Psoas muscle (tissue), 8 donors: ENCODE results near the gene MINDY4. TPM values are rescaled to one million over a fixed set of nuclear protein-coding genes. Genes with fewer than 3 reads are reported as not detected.
A peak's percentile ranks its signal among the peaks of the same experiment; 100 is the strongest.

Experiments used
- ATAC-seq, 4 donors: fragments of 200-7000 bp; cut with Tn5 transposase; one replicate each; pipeline ENCODE4 v1.9.1; 2020; ENCODE audit warnings: moderate library complexity in 3 of 4, mild to moderate bottlenecking in 2 of 4
- DNase-seq, 2 donors: peaks; one replicate each; pipeline ENCODE4 v3.0.0-alpha.2; 2020
- H3K27ac ChIP-seq: fragments of 200-600 bp; one replicate; pipeline ENCODE4 v1.8.0; 2022
- H3K27me3 ChIP-seq, 3 donors: fragments of 200-600 bp in 1 of 3; one replicate each; pipeline versions ENCODE4 v1.6.1 to v1.8.0; 2013 to 2022; ENCODE audit warnings: low read length in 2 of 3, mild to moderate bottlenecking in 2 of 3, moderate library complexity in 1 of 3; ENCODE audit not compliant: insufficient read depth in 3 of 3
- H3K36me3 ChIP-seq, 2 donors: fragments of 200-600 bp in 1 of 2; one replicate each; pipeline versions ENCODE4 v1.6.1 to v1.8.0; 2013 to 2022; ENCODE audit warnings: low read depth in 1 of 2, mild to moderate bottlenecking in 1 of 2, moderate library complexity in 1 of 2; ENCODE audit not compliant: insufficient read depth in 1 of 2
- H3K4me1 ChIP-seq: fragments of 200-600 bp; one replicate; pipeline ENCODE4 v1.8.0; 2022
- H3K4me3 ChIP-seq: fragments of 200-600 bp; one replicate; pipeline ENCODE4 v1.8.0; 2022; ENCODE audit warnings: mild to moderate bottlenecking
- H3K9me3 ChIP-seq: fragments of 200-600 bp; one replicate; pipeline ENCODE4 v1.8.0; 2022
- CTCF ChIP-seq: fragments of 200-600 bp; IDR thresholded peaks from one replicate; pipeline ENCODE4 v1.8.0; 2022; ENCODE audit warnings: antibody characterized with exemption
- WGBS, 3 donors: extraction: QIAGEN DNeasy Blood & Tissue Kit; methylation state at CpG; one replicate each; pipeline versions ENCODE4 v1.1.6 to v1.1.7; 2013; 5-methylcytosine and 5-hydroxymethylcytosine counted together
- intact Hi-C, 2 donors: fragments of 100-400 bp; cut with DNase I; formaldehyde crosslinking; loops; one replicate each; pipeline versions ENCODE4 v1.11.0 to v1.14.2; 2022
- polyA plus RNA-seq, 3 donors: library from polyadenylated mRNA; stranded (reverse); fragments of 200-250 nt; gene quantifications; one replicate each; pipeline ENCODE4 v1.2.3, GENCODE V29; 2013
- total RNA-seq, 4 donors: library from RNA; stranded (reverse); fragmentation: NEBNext Ultra II Directional in 2 of 4; extraction: Animal tissue kit (Norgen Biotek cat#: 25700) in 2 of 4; gene quantifications; one replicate each; pipeline versions ENCODE4 v1.2.1 to v1.2.4, GENCODE V29; 2021 to 2023
- donor health status: healthy with polysubstance abuse.
- donor health status: DM: no; HTN: no; CAD: no; lungs with moderate emphysema.
- donor health status: Bipolar disorder and iron deficiency.
- donor health status: healthy.
- donor health status: DM: yes; HTN: yes; CAD: no.
- donor health status: DM: no; HTN: no; CAD: no.
- donor health status: DM: no; HTN: no; CAD: no.
- donor health status: DM: yes; HTN: yes; CAD: no.

MINDY4 gene
- total and polyA plus RNA-seq, 7 donors, result 0.86 to 3.5 (median 1.5) TPM

DNA sequence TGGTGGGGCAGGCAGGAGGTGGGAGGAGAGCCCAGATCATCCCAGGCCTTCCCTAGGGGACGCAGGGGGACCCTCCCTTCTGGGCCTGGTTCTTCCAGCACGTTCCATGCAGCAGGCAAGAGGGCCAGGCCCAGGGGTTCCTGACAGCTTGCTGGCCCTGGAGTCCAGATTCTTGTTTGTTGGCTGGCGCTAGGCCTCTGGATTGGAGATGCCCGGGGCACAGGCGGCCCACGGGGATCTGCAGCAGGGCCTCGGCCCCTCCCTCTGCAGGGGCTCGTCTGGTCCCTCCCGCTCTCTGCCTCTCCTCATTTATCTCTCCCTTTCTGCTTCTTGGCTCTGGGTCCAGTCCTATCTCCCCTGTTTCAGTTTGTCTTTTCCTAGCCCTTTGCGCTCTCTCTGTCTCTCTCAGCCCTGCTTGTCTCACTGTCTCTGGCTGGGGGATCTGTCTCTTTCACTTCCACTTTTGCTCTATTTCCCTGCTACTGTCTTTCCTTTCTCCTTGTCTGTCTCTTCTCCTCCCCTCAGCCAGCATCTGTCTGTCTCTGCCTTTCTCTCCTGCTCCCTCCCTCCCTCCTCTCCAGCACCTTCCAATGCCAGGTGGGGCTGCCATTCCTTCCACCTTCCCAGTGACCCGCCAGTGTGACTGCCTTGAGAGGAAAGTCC is 139.3 kb downstream of the MINDY4 start:
- H3K27me3 ChIP-seq, result no peaks in the 10 kb centered on the region
- no peak for ATAC-seq
- H3K9me3 ChIP-seq, result no peaks in the 10 kb centered on the region
- WGBS, 3 donors, result 69 to 81% (median 72%) methylated on average over 11 of the region's 11 CpGs
- H3K36me3 ChIP-seq, result no peaks in the 10 kb centered on the region
- H3K27ac ChIP-seq, result no peak overlapping the region
- no peak for TF ChIP-seq CTCF
- no peaks in the 10 kb centered on the region for H3K4me1 ChIP-seq
- no peak overlapping the region for H3K4me3 ChIP-seq
- DNase-seq, result no peak
- intact Hi-C loops, result no loop called here

DNA sequence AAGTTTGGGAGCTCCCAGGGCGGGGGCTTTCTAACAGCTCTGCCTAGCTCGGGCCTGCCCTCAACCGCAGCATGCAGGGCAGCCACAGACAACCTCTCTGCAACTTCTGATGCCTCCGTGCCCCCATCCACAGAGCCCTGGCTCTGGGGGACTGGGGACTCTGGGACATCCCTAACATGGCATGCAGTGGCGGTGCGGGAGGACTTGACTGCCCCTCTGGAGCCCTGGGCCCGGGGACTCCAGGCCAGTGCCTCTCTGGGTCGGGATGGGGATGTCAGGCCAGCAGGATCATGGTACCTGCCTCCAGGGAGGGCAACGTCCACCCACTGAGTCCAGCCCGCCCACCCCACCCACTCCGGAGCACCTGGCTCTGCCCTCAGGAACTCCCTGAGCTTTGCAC is 139.9 kb downstream of the MINDY4 start:
- WGBS, 3 donors, result 61 to 74% (median 62%) methylated on average over 11 of the region's 11 CpGs
- Histone ChIP-seq H3K27me3 (no peaks in the 10 kb centered on the region), H3K27ac (peak overlapping the region; percentile 23), H3K36me3 (no peaks in the 10 kb centered on the region), H3K4me3 (peak overlapping the region; percentile 60), H3K4me1 (no peaks in the 10 kb centered on the region), H3K9me3 (no peaks in the 10 kb centered on the region)
- intact Hi-C loops, result no loop called here
- ATAC-seq (no peak), DNase-seq (no peak)
- TF ChIP-seq CTCF, result no peak

DNA sequence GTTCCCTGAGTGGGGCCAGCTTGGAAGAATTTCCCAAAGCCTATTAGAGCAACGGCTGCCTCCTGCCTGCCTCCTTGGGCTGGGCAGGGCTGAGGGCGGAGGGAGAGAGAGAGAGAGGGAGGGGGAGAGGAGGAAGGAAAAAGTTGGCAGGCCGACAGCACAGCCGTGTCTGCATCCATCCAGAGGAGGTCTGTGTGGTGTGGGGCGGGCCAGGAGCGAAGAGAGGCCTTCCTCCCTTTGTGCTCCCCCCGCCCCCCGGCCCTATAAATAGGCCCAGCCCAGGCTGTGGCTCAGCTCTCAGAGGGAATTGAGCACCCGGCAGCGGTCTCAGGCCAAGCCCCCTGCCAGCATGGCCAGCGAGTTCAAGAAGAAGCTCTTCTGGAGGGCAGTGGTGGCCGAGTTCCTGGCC is 140.3 kb downstream of the MINDY4 start, which contains the start of gene AQP1:
Gene AQP1, plus strand, starts transcription at position 293 of the 409 bp plus-strand sequence. Its CDS starts 57 bp downstream, at position 350.
- 16 to 33% (median 21%) methylated on average over 9 to 12 of the region's 12 CpGs for WGBS, 3 donors
- Histone ChIP-seq H3K36me3 (no peaks in the 10 kb centered on the region), H3K27ac (peak within 1 kb of the TSS; percentile 23), H3K27me3 (no peaks in the 10 kb centered on the region), H3K4me3 (peak within 1 kb of the TSS; percentile 60), H3K9me3 (no peaks in the 10 kb centered on the region), H3K4me1 (no peaks in the 10 kb centered on the region)
- intact Hi-C loops, result no loop called here
- DNase-seq (peak; percentile 65 to 80), ATAC-seq (peak in 3 of 4 donors; percentile 8 to 47 (median 19))
- TF ChIP-seq CTCF, result no peak

- Histone ChIP-seq H3K27me3 (no peaks in the 10 kb centered on the region), H3K4me1 (peaks cover 2% of the 10 kb centered on the region), H3K4me3 (peak overlapping the region; percentile 60), H3K36me3 (no peaks in the 10 kb centered on the region), H3K9me3 (no peaks in the 10 kb centered on the region), H3K27ac (peak overlapping the region; percentile 6)
- DNase-seq, result no peak
- TF ChIP-seq CTCF, result no peak
- 36 to 55% (median 36%) methylated on average over 26 of the region's 26 CpGs for WGBS, 3 donors
- intact Hi-C loops, result no loop called here
- no peak for ATAC-seq
These were observed 141.0 kb downstream of the MINDY4 start for GRCh38 chr7:30912021-30912730.
